Stomach smooth muscle (tissue), 2 donors: ENCODE results near the gene PCK2.
A peak's percentile ranks its signal among the peaks of the same experiment; 100 is the strongest.

Experiments used
- H3K27ac ChIP-seq: one replicate; pipeline ENCODE4 v1.7.0; 2013; ENCODE audit warnings: mild to moderate bottlenecking, low read length, inconsistent platforms
- H3K27me3 ChIP-seq, 2 donors: one replicate each; pipeline ENCODE4 v1.7.0; 2013; ENCODE audit warnings: low read length in 2 of 2; ENCODE audit not compliant: insufficient read depth in 2 of 2, control insufficient read depth in 1 of 2
- H3K36me3 ChIP-seq, 2 donors: one replicate each; pipeline ENCODE4 v1.7.0; 2013; ENCODE audit warnings: low read length in 2 of 2; ENCODE audit not compliant: control insufficient read depth in 2 of 2, insufficient read depth in 2 of 2
- H3K4me1 ChIP-seq: one replicate; pipeline ENCODE4 v1.7.0; 2013; ENCODE audit warnings: low read length; ENCODE audit not compliant: control insufficient read depth, insufficient read depth
- H3K4me3 ChIP-seq, 2 donors: one replicate each; pipeline ENCODE4 v1.7.0; 2013; ENCODE audit warnings: low read length in 2 of 2
- H3K9ac ChIP-seq, 2 donors: one replicate each; pipeline ENCODE4 v1.7.0; 2013; ENCODE audit warnings: low read length in 2 of 2, mild to moderate bottlenecking in 1 of 2
- H3K9me3 ChIP-seq, 2 donors: one replicate each; pipeline ENCODE4 v1.7.0; 2013; ENCODE audit warnings: low read length in 2 of 2; ENCODE audit not compliant: control insufficient read depth in 2 of 2
- donor health status: healthy.
- donor health status: Pancreatic carcinoma.

Gene PCK2

GRCh38 chr14:24070285-24071143 is 23.6 kb upstream of the PCK2 start:
- Histone ChIP-seq H3K9ac (no peak overlapping the region), H3K27me3 (peaks cover 0 to 2% of the 10 kb centered on the region in 2 donors), H3K9me3 (no peaks in the 10 kb centered on the region), H3K4me1 (peaks cover 16% of the 10 kb centered on the region), H3K27ac (no peak overlapping the region), H3K4me3 (no peak overlapping the region), H3K36me3 (no peaks in the 10 kb centered on the region)

DNA sequence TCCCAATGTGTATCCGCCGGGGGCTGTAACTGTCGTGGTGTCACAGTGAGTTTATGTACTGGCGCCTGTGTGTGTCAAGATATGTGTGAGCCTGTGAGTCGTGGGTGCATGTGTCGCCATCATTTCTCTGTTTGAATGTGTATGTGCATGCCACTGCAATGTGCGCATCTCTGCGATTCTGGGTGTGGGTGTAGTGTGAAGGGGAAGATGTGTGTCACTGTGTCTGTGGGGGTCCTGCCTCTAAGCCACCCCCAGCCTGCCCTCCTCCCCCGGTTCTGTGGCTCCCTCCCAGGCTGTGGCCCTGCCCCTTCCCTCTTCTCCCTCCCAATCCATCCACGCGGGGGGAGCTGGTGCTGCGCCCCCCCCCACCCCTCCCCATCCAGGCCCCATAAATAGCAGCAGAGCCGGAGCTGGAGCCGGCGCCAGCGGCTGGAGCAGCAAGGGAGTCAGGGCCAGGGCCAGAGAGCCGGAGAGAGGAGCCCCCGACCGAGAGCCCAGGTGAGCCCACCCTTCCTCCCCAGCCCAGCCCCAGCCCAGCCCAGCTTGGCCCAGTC is 22.9 kb upstream of the PCK2 start, which contains the start of gene CPNE6:
TSS of gene CPNE6 (plus strand) at position 419 of the 554 bp plus-strand sequence. CDS start 1,375 bp downstream, outside the sequence.
- H3K4me3 ChIP-seq, result peak within 1 kb of the TSS in 1 of 2 donors; percentile 47
- peaks cover 0 to 2% of the 10 kb centered on the region in 2 donors for H3K27me3 ChIP-seq
- peaks cover 16% of the 10 kb centered on the region for H3K4me1 ChIP-seq
- H3K9ac ChIP-seq, result no peak within 1 kb of the TSS
- no peak within 1 kb of the TSS for H3K27ac ChIP-seq
- H3K9me3 ChIP-seq, result no peaks in the 10 kb centered on the region
- H3K36me3 ChIP-seq, result no peaks in the 10 kb centered on the region

DNA sequence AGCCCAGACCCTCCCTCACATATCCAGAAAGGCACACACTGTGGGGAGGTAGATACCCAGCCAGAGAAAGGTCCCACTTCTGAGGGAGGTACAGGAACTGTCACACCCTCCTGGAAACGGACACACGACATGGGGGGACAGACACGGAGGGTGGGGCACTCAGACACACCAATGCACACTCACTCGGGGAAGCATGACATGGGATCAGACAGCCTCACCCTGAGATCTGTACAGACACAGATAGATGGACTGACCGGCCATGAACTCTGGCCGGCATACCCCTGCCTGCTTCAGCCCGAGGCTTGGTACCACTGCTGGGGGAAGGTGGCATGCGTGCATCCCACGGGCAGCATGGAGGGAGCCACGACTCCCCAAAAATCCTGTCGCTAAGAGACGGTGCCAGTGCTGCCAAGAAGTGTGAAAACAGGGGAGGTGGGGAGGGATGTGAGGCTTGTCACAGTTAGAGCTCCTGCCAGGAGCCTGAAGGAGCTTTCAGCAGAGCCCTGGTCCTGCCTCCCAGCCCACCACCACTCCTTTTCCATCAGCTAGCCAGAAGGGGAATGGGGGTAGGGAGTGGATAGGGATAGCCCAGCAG is 22.2 kb upstream of the PCK2 start:
- Histone ChIP-seq H3K27ac (no peak overlapping the region), H3K9ac (no peak overlapping the region), H3K36me3 (no peaks in the 10 kb centered on the region)

DNA sequence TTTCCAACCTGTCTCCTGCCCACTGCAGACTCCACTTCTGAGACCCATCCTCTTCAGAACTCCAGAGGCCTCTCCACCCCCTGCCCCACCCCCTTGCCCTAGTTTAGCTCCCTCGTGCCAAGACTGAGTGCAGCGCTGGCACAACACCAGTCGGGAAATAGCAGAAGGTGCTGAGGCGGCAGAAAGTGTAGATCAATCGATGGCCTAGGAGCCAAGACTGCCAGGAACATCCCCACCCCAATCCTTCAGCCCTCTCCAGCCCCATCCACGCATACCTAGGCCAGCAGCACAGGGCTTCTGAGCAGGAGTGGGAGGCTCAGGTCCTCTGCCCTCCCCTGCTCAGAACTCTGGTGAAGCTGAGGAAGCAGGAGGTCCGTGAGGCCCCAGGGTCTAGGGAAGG is 21.7 kb upstream of the PCK2 start:
- no peak overlapping the region for H3K9ac ChIP-seq
- peaks cover 0 to 2% of the 10 kb centered on the region in 2 donors for H3K27me3 ChIP-seq
- no peak overlapping the region for H3K27ac ChIP-seq
- H3K4me1 ChIP-seq, result peaks cover 16% of the 10 kb centered on the region
- no peak overlapping the region for H3K4me3 ChIP-seq
- no peaks in the 10 kb centered on the region for H3K9me3 ChIP-seq
- H3K36me3 ChIP-seq, result no peaks in the 10 kb centered on the region

More for the DNA sequence above, 22.2 kb upstream of the PCK2 start:
- peak overlapping the region in 1 of 2 donors; percentile 47 for H3K4me3 ChIP-seq
- H3K27me3 ChIP-seq, result peaks cover 0 to 2% of the 10 kb centered on the region in 2 donors
- H3K9me3 ChIP-seq, result no peaks in the 10 kb centered on the region
- H3K4me1 ChIP-seq, result peaks cover 16% of the 10 kb centered on the region

DNA sequence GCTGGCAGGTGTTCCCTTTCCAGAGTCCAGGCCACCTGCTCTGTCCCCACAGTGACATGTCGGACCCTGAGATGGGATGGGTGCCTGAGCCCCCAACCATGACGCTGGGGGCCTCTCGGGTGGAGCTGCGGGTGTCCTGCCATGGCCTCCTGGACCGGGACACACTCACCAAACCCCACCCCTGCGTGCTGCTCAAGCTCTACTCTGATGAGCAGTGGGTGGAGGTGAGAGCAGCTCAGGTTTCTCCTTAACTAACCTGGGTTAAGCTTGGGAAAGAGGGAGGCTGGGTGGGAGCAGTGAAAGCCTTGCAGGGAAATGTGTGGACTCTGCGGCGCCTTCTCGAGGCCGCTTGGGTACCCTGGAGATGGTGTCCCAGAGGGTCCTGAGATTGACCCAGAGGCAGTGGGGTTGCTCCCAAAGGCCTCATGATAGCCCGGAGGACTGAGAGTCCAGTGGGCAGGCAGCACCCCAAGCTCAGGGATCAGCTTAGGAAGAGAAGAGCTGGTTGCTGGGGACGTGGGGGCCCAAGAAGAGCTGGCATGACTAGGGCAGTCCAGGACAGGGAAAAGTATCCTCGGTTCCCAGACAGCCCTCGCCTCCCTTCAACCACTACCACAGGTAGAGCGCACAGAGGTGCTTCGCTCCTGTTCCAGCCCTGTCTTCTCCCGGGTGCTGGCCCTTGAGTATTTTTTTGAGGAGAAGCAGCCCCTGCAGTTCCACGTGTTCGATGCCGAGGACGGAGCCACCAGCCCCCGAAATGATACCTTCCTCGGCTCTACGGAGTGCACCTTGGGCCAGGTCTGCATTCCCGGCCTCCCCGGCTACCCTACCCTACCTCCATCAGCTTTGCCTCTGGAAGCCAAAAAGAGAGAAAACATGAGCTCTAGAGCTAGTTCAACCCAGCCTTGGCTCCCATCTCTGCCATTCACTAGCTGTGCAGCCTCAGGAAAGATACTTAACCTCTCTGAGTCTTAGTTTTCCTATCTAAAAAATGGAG is 20.9 kb upstream of the PCK2 start:
- no peak overlapping the region for H3K27ac ChIP-seq
- H3K9ac ChIP-seq, result no peak overlapping the region
- H3K4me1 ChIP-seq, result peaks cover 16% of the 10 kb centered on the region
- H3K36me3 ChIP-seq, result no peaks in the 10 kb centered on the region
- no peaks in the 10 kb centered on the region for H3K9me3 ChIP-seq
- H3K4me3 ChIP-seq, result no peak overlapping the region
- peaks cover 0 to 2% of the 10 kb centered on the region in 2 donors for H3K27me3 ChIP-seq

- Histone ChIP-seq H3K27ac (no peak overlapping the region), H3K4me1 (peaks cover 16% of the 10 kb centered on the region), H3K27me3 (peaks cover 0 to 2% of the 10 kb centered on the region in 2 donors), H3K9ac (no peak overlapping the region), H3K36me3 (no peaks in the 10 kb centered on the region), H3K4me3 (no peak overlapping the region), H3K9me3 (no peaks in the 10 kb centered on the region)
These were observed 19.3 kb upstream of the PCK2 start for GRCh38 chr14:24074625-24075484.

DNA sequence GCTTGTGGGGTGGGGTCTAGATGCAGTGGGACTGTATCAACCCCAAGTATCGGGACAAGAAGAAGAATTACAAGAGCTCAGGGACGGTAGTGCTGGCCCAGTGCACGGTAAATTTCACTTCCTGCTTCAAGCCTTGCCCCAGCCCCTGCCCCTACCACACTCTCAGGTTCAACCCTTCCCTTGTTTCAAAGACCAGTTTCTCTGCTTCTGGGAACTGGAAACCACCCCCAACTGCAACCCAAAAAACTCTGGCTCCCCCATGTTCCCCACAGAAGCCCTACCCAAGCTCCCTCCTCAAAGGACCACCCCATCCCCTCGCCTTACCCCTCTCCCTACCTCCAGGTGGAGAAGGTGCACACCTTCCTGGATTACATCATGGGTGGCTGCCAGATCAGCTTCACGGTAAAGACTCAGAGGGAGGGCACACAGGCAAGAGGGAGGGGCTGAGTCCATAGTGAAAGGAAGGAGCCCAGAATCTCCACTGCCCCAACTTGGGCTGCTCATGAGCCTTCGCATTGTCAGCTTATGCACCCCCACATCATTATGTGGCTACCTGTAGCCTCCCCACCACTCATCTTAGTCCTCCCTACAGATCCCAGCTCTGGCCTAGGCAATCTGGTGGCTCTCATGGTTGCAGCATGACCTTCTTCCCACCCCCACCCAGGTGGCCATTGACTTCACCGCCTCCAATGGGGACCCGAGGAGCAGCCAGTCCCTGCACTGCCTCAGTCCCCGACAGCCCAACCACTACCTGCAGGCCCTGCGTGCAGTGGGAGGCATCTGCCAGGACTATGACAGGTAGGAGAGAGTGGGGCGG is 18.4 kb upstream of the PCK2 start:
- Histone ChIP-seq H3K4me1 (peaks cover 16% of the 10 kb centered on the region), H3K27ac (no peak overlapping the region), H3K9me3 (no peaks in the 10 kb centered on the region), H3K36me3 (no peaks in the 10 kb centered on the region), H3K4me3 (no peak overlapping the region), H3K9ac (no peak overlapping the region), H3K27me3 (peaks cover 0 to 2% of the 10 kb centered on the region in 2 donors)

DNA sequence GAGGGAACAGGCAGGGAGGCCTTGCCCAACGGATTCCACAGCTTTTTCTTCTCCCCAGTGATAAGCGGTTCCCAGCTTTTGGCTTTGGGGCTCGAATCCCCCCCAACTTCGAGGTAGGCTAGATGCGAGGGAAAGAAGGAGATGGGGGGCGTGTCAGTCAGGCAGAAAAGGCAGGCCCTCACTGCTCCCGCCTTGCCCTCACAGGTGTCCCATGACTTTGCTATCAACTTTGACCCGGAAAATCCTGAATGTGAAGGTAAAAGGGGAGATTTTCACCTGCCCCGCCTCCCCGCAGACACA is 17.9 kb upstream of the PCK2 start:
- no peak overlapping the region for H3K27ac ChIP-seq
- H3K9ac ChIP-seq, result no peak overlapping the region
- no peaks in the 10 kb centered on the region for H3K9me3 ChIP-seq
- H3K36me3 ChIP-seq, result no peaks in the 10 kb centered on the region
- peaks cover 0 to 2% of the 10 kb centered on the region in 2 donors for H3K27me3 ChIP-seq
- H3K4me1 ChIP-seq, result peaks cover 20% of the 10 kb centered on the region
- H3K4me3 ChIP-seq, result no peak overlapping the region

GRCh38 chr14:24077086-24077485 is 17.0 kb upstream of the PCK2 start:
- Histone ChIP-seq H3K4me1 (peaks cover 20% of the 10 kb centered on the region), H3K9ac (no peak overlapping the region), H3K9me3 (no peaks in the 10 kb centered on the region), H3K36me3 (no peaks in the 10 kb centered on the region), H3K27me3 (peaks cover 2 to 3% of the 10 kb centered on the region in 2 donors), H3K27ac (no peak overlapping the region), H3K4me3 (no peak overlapping the region)
